ENCODE data around the gene KLHL30.

The KLHL30 gene

DNA sequence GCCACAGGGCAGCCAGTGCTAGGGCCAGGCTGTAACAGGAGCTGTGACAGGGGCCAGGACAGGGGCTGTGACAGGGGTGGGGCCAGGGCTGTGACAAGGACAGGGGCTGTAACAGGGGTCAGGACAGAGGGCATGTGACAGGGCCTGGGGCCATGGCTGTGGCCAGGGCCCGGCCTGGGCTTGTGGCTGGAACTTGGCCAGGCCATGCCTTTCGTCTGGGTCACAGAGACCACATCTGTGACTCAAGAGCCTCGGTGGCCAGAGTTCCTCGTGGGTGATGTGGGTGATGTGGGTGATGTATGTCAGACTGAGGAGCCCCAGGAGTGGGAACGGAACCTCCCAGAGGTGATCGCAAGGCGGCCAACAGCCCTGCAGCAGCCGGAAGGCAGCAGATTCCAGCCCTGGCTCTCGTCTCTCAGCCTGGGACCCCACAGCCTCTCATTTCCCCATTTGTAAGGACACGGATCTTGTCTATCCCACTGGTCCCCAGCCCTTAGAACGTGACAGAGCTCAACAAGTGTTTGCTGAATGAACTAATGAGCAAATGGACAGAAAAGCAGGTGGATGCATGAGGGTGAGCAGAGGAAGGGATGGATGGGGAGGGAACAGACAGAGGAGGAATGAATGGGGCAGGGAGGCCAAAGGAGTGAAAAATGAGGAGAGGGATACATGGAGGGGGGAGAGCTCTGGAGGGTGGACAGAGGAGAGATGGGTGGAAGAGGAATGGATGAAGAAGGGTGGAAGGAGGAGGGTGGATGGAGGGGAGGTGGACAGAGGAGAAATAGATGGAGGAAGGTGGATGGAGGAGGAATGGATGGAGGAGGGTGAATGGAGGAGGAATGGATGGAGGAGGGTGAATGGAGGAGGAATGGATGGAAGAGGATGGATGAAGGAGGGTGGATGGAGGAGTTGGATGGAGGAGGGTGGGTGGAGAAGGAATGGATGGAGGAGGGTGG is 21.0 kb upstream of the KLHL30 start:
- DNase-seq (ENCODE audit: low read depth, low spot score), result peak; percentile 49

DNA sequence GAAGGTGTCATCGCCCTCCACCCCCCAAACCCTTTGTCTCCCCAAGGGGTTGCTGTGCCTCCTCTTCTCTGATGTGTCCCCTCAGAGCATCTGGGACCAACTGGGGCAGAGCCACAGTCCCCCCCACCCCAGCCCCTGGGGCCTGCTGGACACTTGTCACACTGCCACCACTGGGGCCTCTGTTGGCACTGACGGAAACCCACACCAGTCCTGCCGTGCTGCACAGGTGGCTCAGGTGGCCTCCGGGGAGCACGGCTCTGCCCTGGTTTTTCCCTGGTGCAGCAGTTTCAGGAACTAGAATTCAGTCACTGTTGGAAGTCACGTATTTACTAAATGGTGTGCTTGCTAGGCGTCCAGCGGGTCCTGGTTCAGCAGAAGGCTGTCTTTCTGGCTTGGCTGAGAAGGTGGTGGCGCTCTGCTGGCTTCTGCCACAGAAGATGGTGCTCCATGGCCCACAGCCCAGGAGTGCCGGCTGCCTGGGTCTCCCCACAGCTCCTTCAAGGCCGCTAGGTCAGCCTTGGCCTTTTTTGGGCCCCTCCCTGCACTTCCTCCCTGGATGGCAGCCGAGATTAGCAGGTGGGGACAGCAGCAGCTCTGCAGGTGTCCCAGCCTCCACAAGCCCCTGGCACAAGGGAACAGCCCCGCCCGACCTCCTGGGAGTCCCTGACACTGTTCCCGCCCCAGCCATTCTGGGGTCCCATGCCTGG is 18.6 kb upstream of the KLHL30 start:
- DNase-seq (ENCODE audit: low read depth, low spot score), result no peak

- DNase-seq (ENCODE audit: low read depth, low spot score), result peak; percentile 44
Measured at GRCh38 chr2:238120463-238121298, 17.8 kb upstream of the KLHL30 start.

- no peak for DNase-seq (ENCODE audit: low read depth, low spot score)
Measured at GRCh38 chr2:238121511-238122286, 16.8 kb upstream of the KLHL30 start.

GRCh38 chr2:238122287-238123217 is 15.9 kb upstream of the KLHL30 start:
- DNase-seq (ENCODE audit: low read depth, low spot score), result no peak

DNA sequence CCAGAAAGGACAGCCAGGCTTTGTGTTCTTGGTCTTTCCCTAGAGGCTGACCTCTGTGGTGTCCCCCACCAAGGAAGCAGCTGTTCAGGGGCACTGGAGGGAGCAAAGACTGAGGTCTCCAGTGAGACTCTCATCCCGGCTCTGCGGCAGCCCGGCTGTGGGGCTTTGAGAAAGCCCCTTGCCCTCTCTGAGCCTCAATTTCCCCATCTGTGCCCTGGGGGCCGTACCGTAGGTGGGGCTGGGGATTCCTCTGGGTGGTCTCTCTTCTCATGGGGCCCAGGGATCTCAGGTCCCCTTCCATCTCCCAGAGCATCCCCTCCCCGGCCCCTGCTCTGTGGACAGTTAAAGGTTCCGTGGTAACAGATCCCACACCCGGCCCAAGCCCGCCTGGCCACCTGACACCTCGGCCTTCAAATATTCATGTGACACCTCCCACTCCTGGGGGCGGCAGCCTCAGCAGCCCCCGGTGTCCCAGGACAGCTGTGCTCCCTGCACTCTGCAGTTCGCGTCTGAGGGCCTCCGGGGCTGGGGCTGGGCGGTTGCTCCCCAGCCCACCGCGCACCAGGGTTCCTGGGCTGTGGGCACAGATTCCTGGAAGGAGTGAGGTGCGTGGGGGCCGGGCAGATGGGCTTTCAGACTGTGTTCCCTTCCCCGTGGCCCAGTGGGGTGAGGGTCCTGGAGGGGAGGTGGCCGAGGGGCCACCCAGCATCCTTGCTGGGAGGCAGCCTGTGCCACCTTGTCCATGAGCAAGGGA is 15.1 kb upstream of the KLHL30 start:
- DNase-seq (ENCODE audit: low read depth, low spot score), result no peak

DNA sequence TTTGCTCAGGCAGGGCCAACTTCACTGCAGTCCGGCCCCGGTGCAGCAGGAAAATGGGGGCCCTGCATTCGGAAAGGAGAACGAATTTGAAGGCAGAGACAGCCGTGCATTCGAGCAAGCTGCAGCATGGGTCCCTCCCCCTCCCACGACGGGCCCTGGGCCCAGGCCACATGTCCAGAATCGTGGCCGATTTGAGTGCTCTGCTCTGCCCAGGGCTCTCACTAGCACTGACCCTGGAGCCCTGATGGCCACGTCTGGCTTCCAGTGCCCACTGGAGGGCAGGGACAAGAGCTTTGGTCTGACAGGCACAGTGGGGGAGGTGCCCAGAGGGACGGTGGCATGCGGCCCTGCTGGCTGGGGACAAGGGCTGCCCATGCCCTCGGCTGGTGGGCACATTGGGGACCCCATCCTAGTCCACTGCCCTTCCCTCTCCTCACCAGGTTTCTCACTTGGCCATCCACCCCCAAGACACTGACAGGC is 14.4 kb upstream of the KLHL30 start:
- DNase-seq (ENCODE audit: low read depth, low spot score), result no peak

- no peak for DNase-seq (ENCODE audit: low read depth, low spot score)
Measured at GRCh38 chr2:238124488-238125126, 13.9 kb upstream of the KLHL30 start.

GRCh38 chr2:238125127-238125885 is 13.2 kb upstream of the KLHL30 start:
- DNase-seq (ENCODE audit: low read depth, low spot score), result no peak

GRCh38 chr2:238126338-238126737 is 12.1 kb upstream of the KLHL30 start:
- DNase-seq (ENCODE audit: low read depth, low spot score), result no peak

DNA sequence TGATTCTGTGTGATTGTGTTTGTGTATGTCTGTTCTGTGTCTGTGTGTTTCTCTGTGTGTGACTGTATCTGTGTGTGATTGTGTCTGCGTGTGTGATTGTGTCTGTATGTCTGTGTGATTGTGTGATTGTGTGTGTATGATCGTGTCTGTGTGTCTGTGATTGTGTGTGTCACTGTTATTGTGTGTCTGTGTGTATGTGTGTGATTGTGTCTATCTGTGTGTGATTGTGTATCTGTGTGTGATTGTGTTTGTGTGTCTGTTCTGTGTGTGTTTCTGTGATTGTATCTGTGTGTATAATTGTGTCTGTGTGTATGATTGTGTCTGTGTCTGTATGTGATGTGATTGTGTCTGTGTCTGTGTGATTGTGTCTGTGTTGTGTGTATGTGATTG is 11.7 kb upstream of the KLHL30 start:
- no peak for DNase-seq (ENCODE audit: low read depth, low spot score)

GRCh38 chr2:238127165-238128060 is 11.1 kb upstream of the KLHL30 start:
- peak; percentile 54 for DNase-seq (ENCODE audit: low read depth, low spot score)

GRCh38 chr2:238128061-238128440 is 10.4 kb upstream of the KLHL30 start:
- no peak for DNase-seq (ENCODE audit: low read depth, low spot score)

- no peak for DNase-seq (ENCODE audit: low read depth, low spot score)
Measured at GRCh38 chr2:238128534-238129001, 9.9 kb upstream of the KLHL30 start.

GRCh38 chr2:238129166-238130010 is 9.1 kb upstream of the KLHL30 start:
- DNase-seq (ENCODE audit: low read depth, low spot score), result no peak
